GM18508 (cell line): ENCODE results near the gene ARHGAP19.

ENCODE experiments used
- ATAC-seq: cut with Tn5 transposase; IDR thresholded peaks from one replicate; pipeline ENCODE4 v1.9.1; 2021; ENCODE audit warnings: moderate number of reproducible peaks; ENCODE audit not compliant: insufficient read depth, unreplicated experiment

ARHGAP19 gene

DNA sequence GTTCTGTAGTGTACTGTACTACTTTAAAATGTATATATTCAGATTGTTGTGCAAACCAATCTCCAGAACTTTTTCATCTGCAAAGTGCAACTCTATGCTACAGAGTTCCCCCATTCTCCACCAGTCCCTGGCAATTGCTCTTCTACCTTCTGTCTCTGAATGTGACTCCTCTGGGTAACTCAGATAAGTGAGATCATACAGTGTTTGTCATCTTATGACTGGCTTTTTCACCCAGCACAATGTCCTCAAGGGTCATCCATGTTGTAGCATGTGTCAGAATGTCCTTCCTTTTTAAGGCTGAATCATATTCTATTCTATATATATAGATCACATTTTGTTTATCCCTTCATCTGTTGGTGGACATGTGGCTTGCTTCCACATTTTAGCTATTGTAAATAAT lies 117.5 kb downstream of the ARHGAP19 start:
- ATAC-seq, result no peak

GRCh38 chr10:97174276-97174775 lies 118.1 kb downstream of the ARHGAP19 start:
- ATAC-seq, result no peak

- ATAC-seq, result no peak
Observed at GRCh38 chr10:97173036-97173435, 119.4 kb downstream of the ARHGAP19 start.
